Measurements from ENCODE around the gene ELL2. TPM values are rescaled to one million over a fixed set of nuclear protein-coding genes. Genes with fewer than 3 reads are reported as not detected.
"Not testable (repeated sequence)": the region's sequence is repeated elsewhere in the genome, so short reads cannot be mapped to it uniquely, and the experiment has no call there.

The ELL2 gene
- polyA plus RNA-seq, 10 donors = 2.2 to 5.4 (median 3.7) TPM

DNA sequence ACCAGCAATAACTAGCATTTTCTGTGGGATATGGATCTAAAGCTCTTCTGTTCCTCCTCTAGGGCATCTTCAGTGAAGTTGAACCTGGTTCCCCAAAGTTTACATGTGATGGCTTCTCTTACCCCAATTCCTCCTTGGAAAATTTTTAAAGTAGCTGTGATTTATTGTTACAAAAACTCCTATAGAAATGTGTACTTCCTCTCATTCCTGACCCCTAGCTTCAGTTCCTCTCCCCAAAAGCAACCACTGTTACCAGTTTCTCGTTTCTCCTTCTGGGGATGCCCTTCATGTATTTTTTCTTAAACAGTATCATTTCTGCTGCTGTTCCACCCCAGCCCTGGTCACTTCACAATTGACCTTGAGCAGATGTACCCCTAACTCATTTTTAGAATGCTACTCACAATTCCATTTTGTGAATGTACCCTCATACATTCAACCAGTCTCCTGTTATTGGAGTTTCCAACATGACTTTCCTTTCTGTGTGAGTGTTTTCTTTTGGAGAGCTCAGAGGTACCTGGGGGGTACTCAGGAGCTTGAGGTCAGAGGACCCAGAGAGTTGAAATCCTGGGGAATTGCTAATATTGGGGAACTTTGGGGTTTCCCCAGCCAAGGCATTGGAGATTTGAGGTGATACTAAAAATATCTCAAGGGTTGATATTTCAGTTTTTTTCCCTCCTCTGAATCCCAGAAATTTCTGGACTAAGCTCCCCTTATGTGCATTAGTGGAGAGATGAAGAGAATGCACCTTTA is 120.5 kb downstream of the ELL2 start:
- no peak for DNase-seq

- DNase-seq = no peak
Measured at GRCh38 chr5:95839658-95840057, 122.0 kb downstream of the ELL2 start.

DNA sequence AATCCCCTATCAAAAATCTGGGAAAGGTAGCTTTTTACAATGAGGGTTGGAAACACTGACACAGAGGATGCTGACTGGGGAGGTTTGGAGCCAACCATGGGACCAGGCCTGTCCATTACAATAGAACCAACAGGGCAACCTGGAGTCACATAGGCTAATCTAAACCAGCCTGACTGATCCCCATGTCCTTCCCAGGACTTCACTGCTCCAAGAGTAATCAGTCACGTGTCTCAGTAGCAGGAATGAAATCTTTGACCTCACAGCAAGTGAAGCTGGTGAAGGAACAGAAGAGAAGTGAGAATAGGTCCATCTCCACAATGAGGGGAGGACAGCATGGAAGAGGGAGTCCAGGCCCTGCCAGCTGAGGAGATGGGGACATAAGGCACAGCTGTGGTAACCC is 123.1 kb downstream of the ELL2 start:
- DNase-seq = no peak

GRCh38 chr5:95838001-95838520 is 123.6 kb downstream of the ELL2 start:
- DNase-seq = no peak

DNA sequence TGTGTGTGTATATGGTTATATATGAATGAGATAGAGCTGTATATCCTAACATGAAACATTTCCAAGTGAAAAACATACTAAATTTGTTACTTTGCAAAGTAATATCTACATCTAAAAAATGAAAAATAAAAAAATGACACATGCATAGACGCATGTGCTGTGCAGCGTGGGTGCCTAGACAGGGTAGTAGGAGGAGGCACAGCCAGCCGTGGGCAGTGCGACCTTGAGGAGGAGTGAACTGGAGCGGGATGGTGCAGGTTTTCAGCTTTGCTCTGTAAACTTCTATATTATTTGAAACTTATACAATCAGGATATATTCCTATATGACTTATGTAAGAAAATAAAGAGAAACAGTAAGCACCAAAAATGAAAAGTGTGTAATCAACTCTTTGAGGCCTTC is 124.2 kb downstream of the ELL2 start:
- no peak for DNase-seq

- DNase-seq = not testable (repeated sequence)
Measured at GRCh38 chr5:95836971-95837370, 124.7 kb downstream of the ELL2 start.

GRCh38 chr5:95836544-95836943 is 125.1 kb downstream of the ELL2 start:
- DNase-seq = no peak

DNA sequence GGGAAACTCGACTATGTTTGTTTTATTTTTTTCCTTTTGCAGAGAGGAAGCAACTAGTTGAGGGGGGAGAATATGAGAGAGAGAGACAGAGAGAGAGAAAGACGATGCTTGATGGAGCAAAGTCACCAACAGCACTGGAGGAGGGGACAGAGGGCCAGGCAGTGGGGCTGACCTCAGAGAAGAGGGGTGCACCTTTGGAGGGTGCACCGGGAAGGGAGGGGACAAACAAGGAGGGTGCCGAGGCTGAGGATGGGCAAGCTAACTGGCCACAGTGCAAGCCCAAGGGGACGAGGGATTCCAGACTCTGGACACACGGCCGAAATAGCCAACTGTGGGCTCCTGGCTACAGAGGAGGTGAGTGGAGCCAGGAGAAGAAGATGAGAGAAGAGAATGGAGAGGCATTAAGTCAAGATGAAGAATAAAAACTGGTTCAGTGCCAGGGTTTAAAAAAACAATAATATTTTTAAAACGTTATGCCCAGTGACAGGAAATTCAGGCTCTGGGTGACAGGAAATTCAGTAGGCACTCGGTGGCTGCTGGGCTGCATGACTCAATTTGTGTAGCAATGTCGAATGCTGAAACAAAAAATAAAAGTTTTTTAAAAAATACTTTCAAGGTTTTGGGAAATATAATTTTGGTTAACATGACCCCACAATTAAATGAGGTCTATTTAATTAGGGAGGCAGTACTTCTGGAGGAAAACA is 125.8 kb downstream of the ELL2 start:
- no peak for DNase-seq

Other genes with a start within 250 kb of the ELL2 start
- 100 to 1,000 TPM in 5 of 10 donors, 10 to 100 TPM in 5; 81.1 to 131 (median 97.7) TPM for gene RHOBTB3, start 230.5 kb downstream of the ELL2 start, polyA plus RNA-seq (ENCODE audit: insufficient read length in 10 of 10)
- gene GLRX, start 139.1 kb downstream of the ELL2 start, polyA plus RNA-seq (ENCODE audit: insufficient read length in 10 of 10) = 10 to 100 TPM in 9 of 10 donors, 1 to 10 TPM in 1; 8.7 to 21.2 (median 11.7) TPM